Renal cortical epithelial cell (primary cell): ENCODE data around the gene ARRDC1. TPM values are rescaled to one million over a fixed set of nuclear protein-coding genes. Genes with fewer than 3 reads are reported as not detected.
A peak's percentile ranks its signal among the peaks of the same experiment; 100 is the strongest.
"Not testable (repeated sequence)": the region's sequence is repeated elsewhere in the genome, so short reads cannot be mapped to it uniquely, and the experiment has no call there.

Experiments used
- DNase-seq: peaks from one replicate; pipeline ENCODE4 v3.0.0-alpha.2; 2011; ENCODE audit warnings: low read depth
- total RNA-seq: library from RNA; depleted of rRNA; stranded (reverse); fragments of >200 nt; gene quantifications from 2 replicates; pipeline ENCODE4 v1.2.3, GENCODE V29; 2014

Gene ARRDC1, protein sequence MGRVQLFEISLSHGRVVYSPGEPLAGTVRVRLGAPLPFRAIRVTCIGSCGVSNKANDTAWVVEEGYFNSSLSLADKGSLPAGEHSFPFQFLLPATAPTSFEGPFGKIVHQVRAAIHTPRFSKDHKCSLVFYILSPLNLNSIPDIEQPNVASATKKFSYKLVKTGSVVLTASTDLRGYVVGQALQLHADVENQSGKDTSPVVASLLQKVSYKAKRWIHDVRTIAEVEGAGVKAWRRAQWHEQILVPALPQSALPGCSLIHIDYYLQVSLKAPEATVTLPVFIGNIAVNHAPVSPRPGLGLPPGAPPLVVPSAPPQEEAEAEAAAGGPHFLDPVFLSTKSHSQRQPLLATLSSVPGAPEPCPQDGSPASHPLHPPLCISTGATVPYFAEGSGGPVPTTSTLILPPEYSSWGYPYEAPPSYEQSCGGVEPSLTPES
- total RNA-seq = 58.6 and 75.0 TPM in 2 replicates

DNA sequence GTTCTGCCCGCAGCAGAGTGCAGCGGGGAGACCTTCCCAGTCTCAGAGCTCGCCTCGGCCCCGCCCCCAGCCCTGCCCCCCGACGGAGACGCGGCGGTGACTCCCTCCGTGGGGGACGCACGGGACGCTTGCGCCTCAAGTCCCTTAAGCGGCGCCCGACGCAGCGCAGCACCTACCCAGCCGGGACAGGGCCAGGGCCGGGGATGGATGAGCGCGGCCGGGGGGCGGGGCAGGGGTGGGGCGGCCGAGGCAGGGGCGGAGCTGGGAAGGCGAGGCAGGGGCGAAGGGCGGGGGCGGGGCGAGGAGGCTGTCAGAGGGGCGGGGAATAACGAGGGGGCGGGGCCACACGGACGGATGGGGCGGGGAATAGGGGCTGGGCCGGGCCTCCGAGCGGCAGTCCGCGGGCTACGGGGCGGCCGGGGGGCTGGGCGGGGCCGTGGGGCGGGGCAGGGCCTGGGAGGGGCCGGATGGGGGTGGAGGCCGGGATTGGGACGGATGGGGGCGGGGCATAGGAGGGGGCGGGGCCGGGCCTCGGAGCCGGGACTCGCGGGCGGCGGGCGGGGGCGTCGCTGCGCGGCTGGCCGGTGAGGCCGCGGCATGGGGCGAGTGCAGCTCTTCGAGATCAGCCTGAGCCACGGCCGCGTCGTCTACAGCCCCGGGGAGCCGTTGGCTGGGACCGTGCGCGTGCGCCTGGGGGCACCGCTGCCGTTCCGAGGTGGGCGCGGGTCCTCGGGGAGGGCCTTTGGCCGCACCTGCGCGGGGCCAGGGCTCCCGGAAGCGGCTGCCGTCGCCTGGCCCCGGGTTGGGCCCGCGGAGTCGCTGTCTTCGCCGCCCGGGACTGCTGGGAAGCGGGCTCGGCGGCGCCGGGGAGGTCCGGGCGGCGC lies at the start of gene ARRDC1:
ARRDC1 (plus strand) TSS at position 566 of the 884 bp plus-strand sequence; CDS start at position 598, 32 bp downstream.
- peak; percentile 64 for DNase-seq

DNA sequence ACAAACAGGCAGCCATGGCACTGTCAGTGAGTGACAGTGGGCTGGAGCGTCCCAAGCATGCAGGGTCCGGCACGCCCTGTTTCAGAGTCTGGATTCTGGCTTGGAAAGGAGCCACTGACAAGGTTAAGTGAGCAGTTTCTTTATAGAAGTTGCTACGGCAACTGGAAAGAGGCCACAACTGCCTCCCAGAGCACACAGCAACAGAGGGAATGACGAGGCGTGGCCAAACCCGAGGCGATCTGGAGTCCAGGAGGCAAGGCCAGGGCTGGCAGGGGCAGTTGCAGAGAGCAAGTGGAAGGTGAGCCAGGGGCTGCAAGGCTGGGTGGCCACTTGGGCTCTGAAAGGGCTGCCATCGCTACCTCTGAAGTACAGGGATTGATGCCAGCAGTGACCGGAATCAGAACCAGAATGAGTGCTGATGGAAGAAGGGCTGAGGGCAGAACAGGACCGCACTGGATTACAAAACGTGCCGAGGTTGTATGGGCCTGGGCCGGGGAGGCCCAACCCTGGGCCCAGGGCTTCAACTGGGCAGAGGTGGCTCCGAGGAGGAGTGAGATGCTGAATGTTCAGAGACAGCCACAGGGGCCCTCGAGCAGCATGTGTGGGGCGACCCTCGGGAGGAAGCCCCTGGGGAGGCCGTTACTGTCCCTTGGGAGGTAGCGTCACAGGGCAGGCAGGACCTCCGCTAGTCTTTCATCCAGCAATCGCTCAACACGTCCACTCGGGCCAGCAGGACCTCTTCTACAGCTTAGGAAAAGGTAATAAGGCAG lies 49.2 kb upstream of the ARRDC1 start:
- peak; percentile 32 for DNase-seq

DNA sequence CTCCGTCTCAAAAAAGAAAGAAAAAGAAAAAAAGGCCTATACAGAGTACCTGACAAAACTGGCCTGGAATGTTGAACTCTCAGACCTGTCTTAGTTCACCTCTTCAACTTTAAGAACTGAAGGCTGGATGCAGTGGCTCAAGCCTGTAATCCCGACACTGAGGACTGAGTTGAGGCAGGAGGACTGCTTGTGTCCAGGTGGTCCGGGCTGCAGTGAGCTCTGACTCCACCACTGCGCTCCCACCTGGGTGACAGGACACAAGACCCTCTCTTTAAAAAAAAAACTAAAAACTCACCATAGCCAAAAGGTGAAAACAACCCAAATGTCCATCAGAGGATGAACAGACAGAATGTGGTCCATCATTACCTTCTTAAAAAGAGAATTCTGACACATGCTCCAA lies 47.4 kb upstream of the ARRDC1 start:
- DNase-seq = no peak

DNA sequence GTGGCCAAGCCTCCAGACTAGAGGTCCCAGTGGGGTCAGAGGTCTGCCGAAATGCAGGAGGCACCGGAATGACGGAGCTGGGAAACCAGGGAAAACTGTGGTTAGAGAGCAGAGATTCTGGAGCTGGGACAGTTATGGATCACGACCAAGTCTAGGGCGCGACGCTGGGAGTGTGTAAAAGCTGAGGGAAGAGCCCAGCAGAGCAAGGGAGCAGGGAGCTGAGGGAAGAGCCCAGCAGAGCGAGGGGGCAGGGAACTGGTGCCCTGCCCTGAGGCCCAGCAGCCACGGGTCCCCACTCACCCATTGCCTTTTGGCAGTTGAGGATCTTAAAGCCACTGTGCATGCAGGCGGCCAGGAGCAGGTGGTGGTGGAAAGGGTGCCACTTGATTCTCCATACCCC lies 41.4 kb upstream of the ARRDC1 start:
- DNase-seq = no peak

DNA sequence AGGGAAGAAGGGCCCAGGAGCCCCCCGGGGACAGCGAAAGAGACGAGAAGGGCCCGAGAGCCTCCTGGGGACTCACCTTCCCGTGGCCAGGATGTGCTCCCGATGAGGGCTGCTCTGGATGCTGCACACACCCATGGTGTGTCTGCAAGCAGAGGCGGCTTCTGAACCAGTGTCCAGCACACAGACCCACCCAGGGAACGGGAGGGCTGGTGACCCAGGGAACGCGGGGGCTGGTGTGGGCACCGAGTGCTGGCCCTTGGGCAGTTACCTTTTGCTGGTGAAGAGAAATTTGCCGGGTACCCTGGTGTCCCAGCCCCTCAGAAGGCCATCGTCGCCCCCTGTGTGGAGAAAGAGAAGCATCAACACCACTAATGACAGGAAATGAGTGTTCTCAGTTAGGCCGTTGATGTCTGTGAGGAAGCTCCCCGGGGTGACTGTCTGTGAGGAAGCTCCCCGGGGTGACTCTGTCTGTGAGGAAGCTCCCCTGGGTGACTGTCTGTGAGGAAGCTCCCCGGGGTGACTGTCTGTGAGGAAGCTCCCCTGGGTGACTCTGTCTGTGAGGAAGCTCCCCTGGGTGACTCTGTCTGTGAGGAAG lies 40.6 kb upstream of the ARRDC1 start:
- no peak for DNase-seq

DNA sequence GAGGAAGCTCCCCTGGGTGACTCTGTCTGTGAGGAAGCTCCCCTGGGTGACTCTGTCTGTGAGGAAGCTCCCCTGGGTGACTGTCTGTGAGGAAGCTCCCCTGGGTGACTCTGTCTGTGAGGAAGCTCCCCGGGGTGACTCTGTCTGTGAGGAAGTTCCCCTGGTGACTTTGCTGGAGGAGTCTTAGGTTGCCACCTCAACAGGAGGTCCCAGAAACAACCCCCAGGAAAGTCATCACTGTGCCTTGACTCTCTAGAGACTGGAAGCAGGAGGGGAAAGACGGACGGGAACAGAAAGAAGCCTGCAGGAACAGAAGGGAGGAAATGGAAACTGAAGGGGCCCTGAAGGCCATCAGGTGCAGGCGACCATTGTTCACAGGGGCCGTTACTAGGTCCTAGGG lies 37.0 kb upstream of the ARRDC1 start:
- DNase-seq = not testable (repeated sequence)

DNA sequence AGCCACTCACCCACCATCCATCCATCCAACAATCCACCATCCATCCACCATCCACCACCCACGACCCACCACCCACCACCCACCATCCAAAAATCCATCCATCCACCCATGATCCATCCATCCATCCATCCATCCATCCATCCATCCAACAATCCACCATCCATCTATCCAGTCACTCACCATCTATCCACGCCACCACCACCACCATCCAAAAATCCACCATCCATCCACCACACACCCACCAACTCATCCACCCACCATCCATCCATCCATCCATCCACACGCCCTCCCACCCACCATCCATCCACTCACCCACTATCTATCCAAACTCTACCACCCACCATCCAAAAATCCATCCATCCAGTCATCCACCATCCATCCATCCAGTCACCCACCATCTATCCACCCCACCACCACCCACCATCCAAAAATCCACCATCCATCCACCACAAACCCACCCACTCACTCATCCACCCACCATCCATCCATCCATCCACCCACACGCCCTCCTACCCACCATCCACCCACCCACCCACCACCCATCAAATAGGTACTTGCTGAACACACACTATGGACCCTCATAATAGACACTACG lies 35.8 kb upstream of the ARRDC1 start:
- no peak for DNase-seq

DNA sequence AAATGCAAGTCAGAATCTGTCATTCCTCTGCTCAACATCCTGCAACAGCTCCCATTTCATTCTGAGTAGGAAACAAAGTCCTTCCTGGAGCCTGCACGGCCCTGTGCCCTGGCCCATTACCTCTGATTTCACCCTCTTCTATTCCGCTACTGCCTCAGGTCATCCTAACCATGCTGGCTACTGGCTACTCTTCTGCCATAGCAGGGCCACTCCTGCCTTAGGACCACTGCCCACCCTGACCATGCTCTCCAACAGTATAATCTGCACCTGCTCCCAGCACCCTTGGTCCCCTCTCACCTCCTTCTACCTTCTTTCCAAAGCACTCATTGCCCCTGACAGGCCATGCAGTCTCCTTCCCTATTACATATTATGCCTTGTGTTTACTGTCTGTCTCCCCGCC lies 34.9 kb upstream of the ARRDC1 start:
- DNase-seq = no peak

DNA sequence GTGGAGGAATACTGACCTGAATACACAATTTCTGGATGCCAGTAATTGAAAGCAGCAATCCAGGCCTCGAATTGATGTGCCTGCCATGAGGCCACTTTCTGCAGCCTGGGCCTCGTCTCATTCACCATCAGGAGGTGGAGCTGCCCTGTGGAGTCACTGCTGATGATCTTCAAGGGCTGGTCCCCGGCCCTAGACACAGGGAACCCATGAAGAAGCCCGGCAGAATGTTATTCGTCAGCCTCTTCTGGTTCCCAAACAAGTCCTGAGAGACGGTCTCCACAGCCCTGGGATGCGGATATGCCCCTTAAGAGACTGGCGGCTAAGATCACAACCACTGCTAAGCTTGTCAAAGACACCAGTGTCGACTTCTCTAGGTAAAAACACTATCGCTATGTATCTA lies 31.3 kb upstream of the ARRDC1 start:
- no peak for DNase-seq

DNA sequence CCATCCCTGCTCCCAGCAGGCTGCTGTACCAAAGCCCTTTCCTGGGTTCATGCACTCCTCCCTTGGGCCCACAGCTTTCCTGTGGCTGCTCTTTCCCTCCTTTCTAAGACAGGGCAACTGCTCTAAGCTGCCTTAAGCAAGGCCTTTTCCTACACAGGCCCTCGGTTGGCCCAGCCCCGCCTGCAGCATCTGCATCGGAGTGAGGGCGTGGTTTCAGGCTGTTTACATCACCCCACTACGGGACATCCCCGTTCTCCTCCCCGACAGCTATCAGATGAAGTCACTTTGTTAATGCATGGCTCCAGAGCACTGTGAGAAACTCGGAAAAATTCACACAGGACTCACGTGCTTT lies 30.1 kb upstream of the ARRDC1 start:
- no peak for DNase-seq

DNA sequence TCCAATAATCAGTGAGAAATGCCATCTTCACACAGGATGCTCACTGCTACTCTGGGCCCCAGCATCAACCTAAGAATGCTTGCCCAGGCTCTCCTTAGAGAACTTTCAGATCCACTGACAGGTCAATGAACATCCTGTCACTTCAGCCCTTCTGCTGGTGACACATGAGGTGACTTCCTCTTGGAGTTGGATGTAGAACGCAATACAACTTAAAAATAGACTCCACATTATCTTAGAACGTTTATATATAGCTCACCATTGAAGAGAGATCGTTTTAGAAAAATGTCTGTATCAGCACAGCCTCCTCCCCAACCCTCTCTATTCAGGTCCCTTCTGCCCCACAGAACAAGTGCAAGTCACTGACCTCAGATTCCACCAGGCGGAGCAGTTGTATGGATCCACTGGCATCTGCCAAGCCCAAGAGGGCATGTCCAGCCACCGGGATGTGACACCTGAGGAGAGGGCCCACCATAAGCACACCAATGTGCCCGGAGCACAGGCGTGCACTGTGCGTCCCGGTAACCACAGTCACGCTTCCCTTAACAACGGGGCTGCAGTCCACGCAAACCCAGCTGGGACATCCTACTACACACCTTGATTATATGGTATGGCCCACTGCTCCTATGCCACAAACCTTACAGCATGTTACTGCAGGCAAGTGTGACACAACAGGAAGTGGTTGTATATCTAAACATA lies 29.6 kb upstream of the ARRDC1 start:
- DNase-seq = no peak

DNA sequence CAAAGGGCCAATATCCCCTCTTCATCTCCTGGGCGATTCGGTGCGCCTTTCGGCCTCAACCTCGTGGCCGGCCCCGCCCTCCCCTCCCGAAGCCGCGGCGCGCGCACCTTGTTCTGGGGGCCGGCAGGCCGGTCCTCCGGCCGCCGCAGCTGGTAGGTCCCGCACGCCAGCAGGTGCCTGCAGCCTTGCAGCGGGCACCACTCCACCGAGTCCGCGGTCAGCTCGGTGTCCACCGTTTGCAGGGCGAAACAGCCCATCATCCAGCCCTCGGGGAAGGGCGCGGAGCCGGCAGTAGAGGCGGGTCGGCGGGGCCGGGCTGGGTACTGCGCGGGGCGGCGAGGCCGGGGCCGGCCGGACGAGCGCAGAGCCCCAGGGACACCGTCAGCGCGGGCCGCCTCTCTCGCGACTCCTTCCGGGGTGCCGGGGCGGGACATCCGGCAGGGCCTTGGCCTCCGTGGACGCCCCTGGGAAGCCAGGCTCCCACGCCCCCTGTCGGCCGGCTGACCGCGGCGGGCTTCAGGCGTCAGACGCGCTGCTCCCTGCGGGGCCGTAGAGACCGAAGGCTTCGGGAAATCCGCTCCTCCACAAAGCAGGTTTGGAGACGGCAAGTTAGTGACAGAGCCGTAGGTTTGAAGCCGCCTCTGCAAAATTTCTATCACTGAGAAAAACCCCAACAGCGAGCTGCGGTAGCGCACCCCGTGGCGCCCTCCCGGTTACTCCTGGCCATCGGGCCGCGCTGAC lies 26.8 kb upstream of the ARRDC1 start, which contains the start of gene DPH7:
DPH7 (minus strand) TSS at position 408 of the 741 bp plus-strand sequence; CDS start at position 260, 148 bp downstream.
- peak; percentile 59 for DNase-seq

DNA sequence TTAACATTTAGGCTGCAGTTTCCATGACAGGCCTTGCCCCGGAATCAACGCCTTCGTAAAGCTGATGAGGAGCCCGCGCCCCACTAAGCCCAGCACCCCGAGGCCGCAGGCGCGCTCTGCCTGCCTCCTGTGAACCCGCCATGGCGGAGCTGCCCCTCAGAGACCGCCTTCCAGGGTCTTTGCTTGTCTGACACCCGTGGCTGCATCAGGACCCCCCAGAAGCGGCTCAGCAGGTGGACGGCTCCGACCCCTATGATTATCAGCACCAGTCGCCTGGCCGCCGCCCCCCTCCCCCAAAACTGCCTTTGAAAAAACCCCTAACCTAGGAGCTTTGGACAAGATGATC lies 26.3 kb upstream of the ARRDC1 start:
- no peak for DNase-seq

DNA sequence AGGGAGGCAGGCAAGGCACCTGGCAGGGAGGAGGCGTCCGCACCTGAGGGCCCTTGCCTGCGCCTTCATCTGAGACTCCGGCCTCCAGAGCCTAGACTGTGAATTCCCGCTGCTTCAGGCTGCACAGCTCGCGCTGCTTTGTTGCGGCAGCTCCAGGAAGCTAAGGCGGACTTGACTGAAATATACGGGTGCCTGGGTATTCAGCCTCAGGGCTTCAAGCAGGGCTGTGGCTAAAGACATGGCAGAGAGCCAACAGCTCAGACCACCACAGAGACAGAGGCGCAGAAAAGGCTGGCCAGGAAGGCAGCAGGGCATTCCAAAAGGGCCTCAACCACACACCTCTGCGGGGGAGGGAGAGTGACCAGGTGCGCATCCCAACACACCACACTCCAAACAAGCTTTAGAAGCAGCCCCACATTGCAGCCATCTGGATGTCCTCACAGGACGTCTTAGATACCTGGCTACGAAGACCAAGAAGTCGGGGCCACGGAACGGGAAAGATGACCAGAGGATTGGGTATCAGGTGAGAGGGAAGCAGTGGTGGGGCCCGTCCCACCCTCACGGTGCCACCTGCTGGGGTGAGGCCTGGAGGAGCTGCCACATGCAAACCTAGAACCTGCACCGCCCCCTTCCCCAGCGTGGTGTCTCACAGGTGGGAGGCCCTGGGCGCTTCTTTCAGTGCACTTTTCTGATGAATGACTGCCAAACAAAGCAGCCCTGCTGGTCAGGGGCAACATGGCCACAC lies 25.1 kb upstream of the ARRDC1 start:
- no peak for DNase-seq

DNA sequence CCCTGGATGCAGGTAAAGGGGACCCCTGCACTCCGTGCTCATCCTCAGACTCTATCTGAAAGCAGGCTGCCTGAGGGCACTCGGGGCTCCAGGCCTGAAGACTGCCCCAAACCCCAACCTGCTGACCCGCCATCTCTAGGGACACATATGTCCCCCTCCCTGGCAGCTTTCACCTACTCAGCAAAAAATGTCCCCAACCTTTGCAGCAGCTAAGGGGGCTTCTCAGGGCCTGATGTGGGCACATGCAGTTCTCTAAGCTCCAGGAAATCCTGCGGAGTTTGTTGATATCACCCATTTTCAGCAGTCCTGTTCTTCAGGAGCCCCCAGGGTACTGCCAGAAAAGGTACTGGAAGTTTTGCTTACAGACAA lies 24.5 kb upstream of the ARRDC1 start:
- DNase-seq = no peak

DNA sequence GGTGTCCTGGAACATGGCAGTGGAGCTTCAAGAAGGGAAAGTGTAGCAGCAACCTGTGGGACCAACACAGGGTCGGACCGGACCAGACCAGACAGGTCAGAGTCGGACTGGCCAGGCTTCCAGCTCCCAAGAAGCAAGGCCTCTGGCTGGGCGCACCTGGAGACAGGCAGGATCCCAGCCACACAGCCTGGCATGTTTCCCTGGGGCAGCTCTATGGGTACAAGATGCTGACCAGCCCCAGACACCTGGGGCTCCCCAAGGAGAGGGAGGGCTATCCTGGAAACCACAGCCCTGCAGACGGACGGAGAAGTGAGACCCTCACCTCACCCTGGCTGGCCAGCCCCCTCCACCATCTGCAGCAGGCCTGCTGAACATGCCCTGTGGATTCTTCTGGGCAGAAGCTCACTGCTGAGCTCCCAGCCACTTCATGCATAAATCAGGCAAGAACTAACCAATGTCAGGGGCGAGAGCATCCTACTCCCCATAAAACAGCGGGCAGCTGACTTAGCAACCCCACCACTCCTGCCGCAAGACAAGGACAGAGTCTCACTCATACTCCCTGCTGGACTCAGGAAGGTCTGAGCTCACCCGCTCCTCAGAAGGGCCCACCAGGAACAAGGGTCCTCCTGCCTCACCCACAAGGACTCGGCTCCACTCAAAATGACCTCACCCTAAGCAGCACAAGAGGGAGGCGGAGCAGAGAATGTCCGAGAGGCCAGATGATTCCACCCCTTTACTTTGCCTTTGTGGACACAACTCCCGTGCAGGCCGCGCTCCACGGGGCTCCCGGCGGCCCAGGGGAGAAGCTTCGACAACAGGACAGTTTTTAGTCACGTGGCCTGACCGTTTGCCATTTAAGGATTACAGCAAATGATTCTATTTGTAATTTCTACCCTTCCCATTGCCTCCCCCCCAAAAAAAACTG lies 23.9 kb upstream of the ARRDC1 start:
- DNase-seq = no peak

DNA sequence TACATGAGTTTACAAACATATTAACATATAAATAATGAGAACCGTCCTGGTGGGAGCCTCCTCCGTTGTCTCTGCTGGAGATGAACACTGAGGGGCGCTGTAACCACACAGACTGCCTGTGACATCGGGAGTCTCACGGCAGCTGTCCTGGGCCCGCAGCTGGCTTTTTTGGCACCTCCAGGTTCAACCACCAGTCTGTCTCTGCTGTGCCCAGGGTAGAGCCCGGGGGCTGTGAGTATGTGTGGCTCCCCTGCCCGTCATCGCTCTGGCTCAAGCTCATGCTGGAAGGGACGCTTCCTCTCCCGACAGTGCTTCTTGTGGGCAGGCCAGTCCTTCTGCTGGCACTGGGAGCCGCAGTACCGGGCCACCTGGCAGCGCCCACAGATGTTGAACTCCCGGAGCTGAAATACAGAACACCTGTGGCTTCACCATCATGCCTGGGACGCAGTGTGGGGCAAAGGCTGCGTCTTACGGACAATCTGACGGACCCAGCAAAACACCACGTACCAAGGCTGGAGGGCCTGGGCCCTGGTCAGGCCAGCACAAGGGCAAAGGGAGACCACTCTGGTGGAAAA lies 23.1 kb upstream of the ARRDC1 start:
- no peak for DNase-seq

DNA sequence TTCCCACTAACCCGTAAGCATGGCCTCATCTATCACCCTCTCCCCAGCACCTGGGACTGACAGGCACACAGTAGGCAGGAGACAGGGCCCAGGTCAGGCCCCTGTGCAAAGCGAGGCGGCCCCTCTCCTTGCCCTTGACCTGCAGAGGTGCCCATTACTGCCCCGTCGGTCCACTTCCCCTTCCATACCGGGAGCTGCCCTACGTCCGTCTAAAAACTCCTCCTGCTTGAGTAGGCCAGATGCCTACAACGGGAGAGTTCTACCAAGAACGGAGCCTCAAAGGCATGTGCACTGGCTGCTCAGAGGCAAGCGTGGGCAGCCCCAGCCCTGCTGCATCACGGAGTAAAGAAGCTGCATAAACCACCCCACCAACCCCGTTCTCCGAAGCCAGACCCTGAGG lies 22.1 kb upstream of the ARRDC1 start:
- no peak for DNase-seq
